Ramos (cell line): ENCODE results near the gene B4GALT2.

Experiments
- in situ Hi-C: fragments of 300-500 bp; cut with MboI; formaldehyde crosslinking; loops from one replicate; pipeline ENCODE4 v1.14.3; 2022; ENCODE audit warnings: low sequenced_read_pairs; ENCODE audit not compliant: unreplicated experiment

B4GALT2 gene

GRCh38 chr1:44021581-44022321 is 42.7 kb downstream of the B4GALT2 start:
- in situ Hi-C loops: no loop called here

GRCh38 chr1:44024031-44024902 is 45.3 kb downstream of the B4GALT2 start:
- in situ Hi-C loops: no loop called here

- in situ Hi-C loops: no loop called here
Observed at GRCh38 chr1:44024903-44025525, 46.0 kb downstream of the B4GALT2 start.

GRCh38 chr1:44025816-44026215 is 46.8 kb downstream of the B4GALT2 start:
- in situ Hi-C loops: no loop called here

GRCh38 chr1:44027320-44027719 is 48.3 kb downstream of the B4GALT2 start:
- in situ Hi-C loops: no loop called here

GRCh38 chr1:44029260-44029910 is 50.4 kb downstream of the B4GALT2 start:
- in situ Hi-C loops: no loop called here

- in situ Hi-C loops: no loop called here
Observed at GRCh38 chr1:44029911-44030604, 51.0 kb downstream of the B4GALT2 start.

- in situ Hi-C loops: no loop called here
Observed at GRCh38 chr1:44030605-44031251, 51.7 kb downstream of the B4GALT2 start.

GRCh38 chr1:44031252-44032169 is 52.5 kb downstream of the B4GALT2 start, which contains the start of gene SLC6A9:
TSS of gene SLC6A9 (minus strand) at chr1:44031462. CDS start at chr1:44024277, 7,185 bp downstream.
- in situ Hi-C loops: no loop called here

- in situ Hi-C loops: no loop called here
Observed at GRCh38 chr1:44032170-44032790, 53.3 kb downstream of the B4GALT2 start.

- in situ Hi-C loops: no loop called here
Observed at GRCh38 chr1:44033041-44033575, 54.1 kb downstream of the B4GALT2 start.

- in situ Hi-C loops: no loop called here
Observed at GRCh38 chr1:44033756-44034155, 54.7 kb downstream of the B4GALT2 start.

GRCh38 chr1:44034423-44034822 is 55.4 kb downstream of the B4GALT2 start:
- in situ Hi-C loops: no loop called here

- in situ Hi-C loops: no loop called here
Observed at GRCh38 chr1:44034976-44035716, 56.1 kb downstream of the B4GALT2 start.

GRCh38 chr1:44035726-44036408 is 56.9 kb downstream of the B4GALT2 start:
- in situ Hi-C loops: no loop called here

- in situ Hi-C loops: no loop called here
Observed at GRCh38 chr1:44036409-44037139, 57.6 kb downstream of the B4GALT2 start.
